Stimulated activated naive CD4-positive, alpha-beta T cell treated with Interleukin-2 at 50 U/mL for 16 hours (primary cell): ENCODE data around the gene SEPSECS.

Source experiments
- DNase-seq: peaks from one replicate; lab custom pipeline; 2025; lab: John Stamatoyannopoulos, UW

SEPSECS gene

GRCh38 chr4:25159837-25160713 is at the start of gene SEPSECS:
Gene SEPSECS (minus strand): TSS chr4:25160449. CDS start chr4:25160369, 80 bp downstream.
- DNase-seq = peak; percentile 94

- DNase-seq = no peak
These were observed 49.5 kb upstream of the SEPSECS start for GRCh38 chr4:25209702-25210101.

GRCh38 chr4:25207997-25208396 is 47.7 kb upstream of the SEPSECS start:
- DNase-seq = no peak

- DNase-seq = no peak
These were observed 38.5 kb upstream of the SEPSECS start for GRCh38 chr4:25198713-25199112.

GRCh38 chr4:25190407-25190806 is 30.2 kb upstream of the SEPSECS start:
- no peak for DNase-seq

GRCh38 chr4:25184056-25184455 is 23.8 kb upstream of the SEPSECS start:
- no peak for DNase-seq

GRCh38 chr4:25182937-25183336 is 22.7 kb upstream of the SEPSECS start:
- DNase-seq = no peak

- peak; percentile 7 for DNase-seq
These were observed 20.4 kb upstream of the SEPSECS start for GRCh38 chr4:25180524-25181131.

GRCh38 chr4:25178838-25179261 is 18.6 kb upstream of the SEPSECS start:
- no peak for DNase-seq

- no peak for DNase-seq
These were observed 16.9 kb upstream of the SEPSECS start for GRCh38 chr4:25177147-25177546.

- DNase-seq = no peak
These were observed 14.4 kb upstream of the SEPSECS start for GRCh38 chr4:25174674-25175073.

GRCh38 chr4:25172961-25173915 is 13.0 kb upstream of the SEPSECS start:
- DNase-seq = no peak

- no peak for DNase-seq
These were observed 11.1 kb upstream of the SEPSECS start for GRCh38 chr4:25171201-25171865.

- DNase-seq = no peak
These were observed 9.2 kb upstream of the SEPSECS start for GRCh38 chr4:25169446-25169845.

- no peak for DNase-seq
These were observed 5.7 kb upstream of the SEPSECS start for GRCh38 chr4:25165916-25166315.

GRCh38 chr4:25163196-25163595 is 2.9 kb upstream of the SEPSECS start:
- DNase-seq = no peak

- no peak for DNase-seq
These were observed 2.3 kb upstream of the SEPSECS start for GRCh38 chr4:25162566-25162965.

- no peak for DNase-seq
These were observed 1.3 kb upstream of the SEPSECS start for GRCh38 chr4:25161593-25161950.

- DNase-seq = peak; percentile 31
These were observed 704 bp upstream of the SEPSECS start for GRCh38 chr4:25160714-25161592.

- DNase-seq = no peak
These were observed 1.4 kb downstream of the SEPSECS start for GRCh38 chr4:25158817-25159216.

GRCh38 chr4:25157081-25157480 is 3.2 kb downstream of the SEPSECS start:
- no peak for DNase-seq
